Fibroblast of gingiva (primary cell): Measurements from ENCODE around the gene HIPK4.
"Not testable (repeated sequence)": the region's sequence is repeated elsewhere in the genome, so short reads cannot be mapped to it uniquely, and the experiment has no call there.

Experiments
- DNase-seq: peaks from one replicate; pipeline ENCODE4 v3.0.0-alpha.2; 2011; ENCODE audit warnings: low read depth

The HIPK4 gene

GRCh38 chr19:40392894-40393517, 3.0 kb upstream of the HIPK4 start:
- no peak for DNase-seq

GRCh38 chr19:40392123-40392522, 2.1 kb upstream of the HIPK4 start:
- no peak for DNase-seq

GRCh38 chr19:40389404-40390083, 437 bp downstream of the HIPK4 start:
- DNase-seq, result no peak

- DNase-seq, result no peak
Measured at GRCh38 chr19:40388481-40388880, 1.5 kb downstream of the HIPK4 start.

- no peak for DNase-seq
Measured at GRCh38 chr19:40387155-40387554, 2.8 kb downstream of the HIPK4 start.

- no peak for DNase-seq
Measured at GRCh38 chr19:40383668-40384248, 6.2 kb downstream of the HIPK4 start.

GRCh38 chr19:40381321-40381720, 8.7 kb downstream of the HIPK4 start:
- DNase-seq, result no peak

- no peak for DNase-seq
Measured at GRCh38 chr19:40380199-40381037, 9.6 kb downstream of the HIPK4 start.

- DNase-seq, result no peak
Measured at GRCh38 chr19:40379446-40380198, 10.4 kb downstream of the HIPK4 start.

GRCh38 chr19:40378509-40378908, 11.5 kb downstream of the HIPK4 start:
- DNase-seq, result no peak

- no peak for DNase-seq
Measured at GRCh38 chr19:40377876-40378385, 12.1 kb downstream of the HIPK4 start.

GRCh38 chr19:40376286-40376862, 13.6 kb downstream of the HIPK4 start:
- no peak for DNase-seq

GRCh38 chr19:40374084-40374483, 15.9 kb downstream of the HIPK4 start:
- DNase-seq, result no peak

GRCh38 chr19:40371802-40372122, 18.2 kb downstream of the HIPK4 start:
- DNase-seq, result no peak

- no peak for DNase-seq
Measured at GRCh38 chr19:40370997-40371801, 18.8 kb downstream of the HIPK4 start.

- DNase-seq, result not testable (repeated sequence)
Measured at GRCh38 chr19:40370253-40370652, 19.7 kb downstream of the HIPK4 start.

GRCh38 chr19:40369797-40370196, 20.2 kb downstream of the HIPK4 start:
- DNase-seq, result no peak

- DNase-seq, result no peak
Measured at GRCh38 chr19:40367577-40368434, 22.2 kb downstream of the HIPK4 start.

- no peak for DNase-seq
Measured at GRCh38 chr19:40366697-40367561, 23.1 kb downstream of the HIPK4 start.
